ENCODE measurements around the gene PLA2G4E. TPM values are rescaled to one million over a fixed set of nuclear protein-coding genes. Genes with fewer than 3 reads are reported as not detected.

PLA2G4E gene, protein sequence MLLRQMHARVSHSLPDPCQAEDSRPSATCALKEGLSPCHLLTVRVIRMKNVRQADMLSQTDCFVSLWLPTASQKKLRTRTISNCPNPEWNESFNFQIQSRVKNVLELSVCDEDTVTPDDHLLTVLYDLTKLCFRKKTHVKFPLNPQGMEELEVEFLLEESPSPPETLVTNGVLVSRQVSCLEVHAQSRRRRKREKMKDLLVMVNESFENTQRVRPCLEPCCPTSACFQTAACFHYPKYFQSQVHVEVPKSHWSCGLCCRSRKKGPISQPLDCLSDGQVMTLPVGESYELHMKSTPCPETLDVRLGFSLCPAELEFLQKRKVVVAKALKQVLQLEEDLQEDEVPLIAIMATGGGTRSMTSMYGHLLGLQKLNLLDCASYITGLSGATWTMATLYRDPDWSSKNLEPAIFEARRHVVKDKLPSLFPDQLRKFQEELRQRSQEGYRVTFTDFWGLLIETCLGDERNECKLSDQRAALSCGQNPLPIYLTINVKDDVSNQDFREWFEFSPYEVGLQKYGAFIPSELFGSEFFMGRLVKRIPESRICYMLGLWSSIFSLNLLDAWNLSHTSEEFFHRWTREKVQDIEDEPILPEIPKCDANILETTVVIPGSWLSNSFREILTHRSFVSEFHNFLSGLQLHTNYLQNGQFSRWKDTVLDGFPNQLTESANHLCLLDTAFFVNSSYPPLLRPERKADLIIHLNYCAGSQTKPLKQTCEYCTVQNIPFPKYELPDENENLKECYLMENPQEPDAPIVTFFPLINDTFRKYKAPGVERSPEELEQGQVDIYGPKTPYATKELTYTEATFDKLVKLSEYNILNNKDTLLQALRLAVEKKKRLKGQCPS
- total RNA-seq (2014; rRNA removed) (not detected in 2 replicates), Bru-seq, nascent RNA (percentile 7 among the genes with signal in this experiment), BruChase-seq, experiment 1, labeled RNA remaining after a 6-hour chase (percentile 2 among the genes with signal in this experiment), BruChase-seq, experiment 2, labeled RNA remaining after a 2-hour chase (percentile 7 among the genes with signal in this experiment)
- long read RNA-seq, result 0 reads

DNA sequence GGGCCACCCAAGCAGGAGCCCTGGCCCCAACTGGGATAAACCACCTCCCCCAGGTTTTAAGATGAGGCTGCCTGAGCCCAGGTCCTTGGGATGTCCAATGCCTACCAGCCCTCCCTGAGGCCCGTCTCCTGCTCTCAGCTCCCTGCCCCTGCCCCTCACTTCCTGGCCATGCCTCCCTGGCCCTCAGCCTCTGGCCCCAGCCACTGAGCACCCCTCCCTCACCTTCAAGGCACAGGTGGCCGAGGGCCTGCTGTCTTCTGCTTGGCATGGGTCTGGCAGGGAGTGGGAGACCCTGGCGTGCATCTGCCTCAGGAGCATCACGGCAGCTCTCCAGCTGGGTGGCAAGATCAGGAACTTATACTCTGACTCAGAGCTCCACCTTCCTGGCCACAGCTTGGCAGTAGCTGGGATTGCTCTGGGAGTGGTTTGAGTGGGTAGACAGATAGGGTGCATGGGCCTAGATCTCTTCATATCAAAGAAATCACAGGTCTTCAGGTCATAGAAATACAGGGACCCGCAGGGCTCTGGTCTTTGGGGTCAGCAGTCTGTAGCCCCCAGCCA lies at the start of gene PLA2G4E:
PLA2G4E (minus strand) TSS at position 330 of the 561 bp plus-strand sequence; CDS start at position 318, 12 bp downstream.
- ATAC-seq (peak; percentile 60), DNase-seq (peak; percentile 33)
- H3K27ac ChIP-seq (ENCODE audit: low read length), result no peak within 1 kb of the TSS
- H2AFZ ChIP-seq (ENCODE audit: low read length), result no peak within 1 kb of the TSS
- no peaks in the 10 kb centered on the region for H3K36me3 ChIP-seq (ENCODE audit: low read depth, low read length)
- CTCF ChIA-PET, result no interaction called here
- H4K20me1 ChIP-seq (ENCODE audit: low read length), result no peaks in the 10 kb centered on the region
- H3K79me2 ChIP-seq (ENCODE audit: low read length), result no peaks in the 10 kb centered on the region
- POLR2A ChIA-PET (ENCODE audit: unreplicated experiment), result no interaction called here
- no TSS peak for BruUV-seq (replicated peaks)
- no peaks in the 10 kb centered on the region; the same call in 1 of the 2 replicates for H3K4me1 ChIP-seq (ENCODE audit: insufficient read depth, low read length)
- H3K4me2 ChIP-seq (ENCODE audit: low read length), result no peak within 1 kb of the TSS
- TF ChIP-seq, protein P1, sequence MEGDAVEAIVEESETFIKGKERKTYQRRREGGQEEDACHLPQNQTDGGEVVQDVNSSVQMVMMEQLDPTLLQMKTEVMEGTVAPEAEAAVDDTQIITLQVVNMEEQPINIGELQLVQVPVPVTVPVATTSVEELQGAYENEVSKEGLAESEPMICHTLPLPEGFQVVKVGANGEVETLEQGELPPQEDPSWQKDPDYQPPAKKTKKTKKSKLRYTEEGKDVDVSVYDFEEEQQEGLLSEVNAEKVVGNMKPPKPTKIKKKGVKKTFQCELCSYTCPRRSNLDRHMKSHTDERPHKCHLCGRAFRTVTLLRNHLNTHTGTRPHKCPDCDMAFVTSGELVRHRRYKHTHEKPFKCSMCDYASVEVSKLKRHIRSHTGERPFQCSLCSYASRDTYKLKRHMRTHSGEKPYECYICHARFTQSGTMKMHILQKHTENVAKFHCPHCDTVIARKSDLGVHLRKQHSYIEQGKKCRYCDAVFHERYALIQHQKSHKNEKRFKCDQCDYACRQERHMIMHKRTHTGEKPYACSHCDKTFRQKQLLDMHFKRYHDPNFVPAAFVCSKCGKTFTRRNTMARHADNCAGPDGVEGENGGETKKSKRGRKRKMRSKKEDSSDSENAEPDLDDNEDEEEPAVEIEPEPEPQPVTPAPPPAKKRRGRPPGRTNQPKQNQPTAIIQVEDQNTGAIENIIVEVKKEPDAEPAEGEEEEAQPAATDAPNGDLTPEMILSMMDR (conservative IDR thresholded peaks at IDR 0.05; ENCODE audit: low read depth, low read length), result no peak
- no peak for TF ChIP-seq EZH2phosphoT487 (IDR thresholded peaks at IDR 0.05; ENCODE audit: borderline replicate concordance, low read length)
- no peak for TF ChIP-seq EZH2 (IDR thresholded peaks at IDR 0.05; ENCODE audit: low read length, unreplicated experiment)
- no peaks in the 10 kb centered on the region for H3F3A ChIP-seq (ENCODE audit: low read length, unreplicated experiment)
- H3K9me3 ChIP-seq (ENCODE audit: low read length), result no peaks in the 10 kb centered on the region
- no peak within 1 kb of the TSS for H3K4me3 ChIP-seq (ENCODE audit: low read length)
- intact Hi-C loops (cut with micrococcal nuclease), result no loop called here
- H3K27me3 ChIP-seq (ENCODE audit: low read length), result no peaks in the 10 kb centered on the region
- no peaks in the 10 kb centered on the region for H3K9me2 ChIP-seq (replicated peaks; ENCODE audit: low read length)
- no peak within 1 kb of the TSS for H3K9ac ChIP-seq (ENCODE audit: low read length)

DNA sequence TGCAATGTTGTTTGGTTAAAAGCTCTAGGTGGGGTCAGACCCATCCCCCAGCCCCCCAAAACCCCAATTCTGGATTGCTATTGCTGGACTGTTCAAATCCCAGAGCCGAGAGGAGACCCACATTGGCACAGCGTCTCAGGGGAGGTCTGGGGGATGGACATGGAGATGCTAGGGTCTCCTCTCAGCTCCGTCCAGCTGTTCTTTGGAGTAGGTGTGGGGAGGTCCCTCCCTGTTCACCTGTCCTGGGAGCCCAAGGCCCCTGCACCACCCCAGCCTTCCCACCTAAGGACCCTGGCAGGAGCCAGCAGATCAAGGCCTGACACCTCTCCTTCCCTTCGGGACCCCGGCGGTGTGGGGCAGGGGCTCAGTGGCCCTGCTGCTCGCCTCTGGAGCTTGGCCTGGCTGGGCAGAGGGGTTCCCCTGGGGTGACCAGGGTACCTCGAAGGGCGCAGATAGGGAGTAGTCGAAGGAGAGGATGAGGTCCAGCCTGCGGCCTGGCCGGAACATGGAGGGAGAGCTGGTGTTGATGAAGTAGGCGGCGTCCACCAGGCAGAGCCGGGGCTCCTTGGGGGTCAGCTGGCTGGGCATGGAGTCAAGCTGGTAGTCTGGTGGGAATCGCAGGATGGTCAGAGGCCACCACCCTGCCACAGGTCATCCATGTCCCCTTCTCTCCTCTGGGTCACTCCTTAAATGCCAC lies 49.6 kb upstream of the PLA2G4E start:
- ChIA-PET CTCF (no interaction called here), POLR2A (ENCODE audit: unreplicated experiment) (no interaction called here)
- Histone ChIP-seq H2AFZ (ENCODE audit: low read length) (no peak overlapping the region), H3K27ac (ENCODE audit: low read length) (no peak overlapping the region), H3K4me2 (ENCODE audit: low read length) (no peak overlapping the region), H3K4me3 (ENCODE audit: low read length) (no peak overlapping the region), H3K27me3 (ENCODE audit: low read length) (no peaks in the 10 kb centered on the region), H3K9me2 (replicated peaks; ENCODE audit: low read length) (no peaks in the 10 kb centered on the region), H3K36me3 (ENCODE audit: low read depth, low read length) (no peaks in the 10 kb centered on the region), H3K4me1 (ENCODE audit: insufficient read depth, low read length) (peaks cover 8% of the 10 kb centered on the region; the same call in 1 of the 2 replicates), H3K79me2 (ENCODE audit: low read length) (no peaks in the 10 kb centered on the region), H4K20me1 (ENCODE audit: low read length) (no peaks in the 10 kb centered on the region), H3K9ac (ENCODE audit: low read length) (no peak overlapping the region), H3K9me3 (ENCODE audit: low read length) (no peaks in the 10 kb centered on the region), H3F3A (ENCODE audit: low read length, unreplicated experiment) (no peaks in the 10 kb centered on the region)
- intact Hi-C loops (cut with micrococcal nuclease), result no loop called here
- ATAC-seq (no peak), DNase-seq (no peak)
- no TSS peak for BruUV-seq (replicated peaks)
- TF ChIP-seq EZH2 (IDR thresholded peaks at IDR 0.05; ENCODE audit: low read length, unreplicated experiment) (no peak), EZH2phosphoT487 (IDR thresholded peaks at IDR 0.05; ENCODE audit: borderline replicate concordance, low read length) (no peak)
- TF ChIP-seq, protein P1 (conservative IDR thresholded peaks at IDR 0.05; ENCODE audit: low read depth, low read length), result no peak
